ENCODE data around the gene SEMA5B. TPM values are rescaled to one million over a fixed set of nuclear protein-coding genes. Genes with fewer than 3 reads are reported as not detected.
A peak's percentile ranks its signal among the peaks of the same experiment; 100 is the strongest.

Gene SEMA5B
- total and polyA plus RNA-seq, 9 of the 15 experiments (the other 6 are each of a cell fraction or from before 2014, with no cell fraction given): not detected

DNA sequence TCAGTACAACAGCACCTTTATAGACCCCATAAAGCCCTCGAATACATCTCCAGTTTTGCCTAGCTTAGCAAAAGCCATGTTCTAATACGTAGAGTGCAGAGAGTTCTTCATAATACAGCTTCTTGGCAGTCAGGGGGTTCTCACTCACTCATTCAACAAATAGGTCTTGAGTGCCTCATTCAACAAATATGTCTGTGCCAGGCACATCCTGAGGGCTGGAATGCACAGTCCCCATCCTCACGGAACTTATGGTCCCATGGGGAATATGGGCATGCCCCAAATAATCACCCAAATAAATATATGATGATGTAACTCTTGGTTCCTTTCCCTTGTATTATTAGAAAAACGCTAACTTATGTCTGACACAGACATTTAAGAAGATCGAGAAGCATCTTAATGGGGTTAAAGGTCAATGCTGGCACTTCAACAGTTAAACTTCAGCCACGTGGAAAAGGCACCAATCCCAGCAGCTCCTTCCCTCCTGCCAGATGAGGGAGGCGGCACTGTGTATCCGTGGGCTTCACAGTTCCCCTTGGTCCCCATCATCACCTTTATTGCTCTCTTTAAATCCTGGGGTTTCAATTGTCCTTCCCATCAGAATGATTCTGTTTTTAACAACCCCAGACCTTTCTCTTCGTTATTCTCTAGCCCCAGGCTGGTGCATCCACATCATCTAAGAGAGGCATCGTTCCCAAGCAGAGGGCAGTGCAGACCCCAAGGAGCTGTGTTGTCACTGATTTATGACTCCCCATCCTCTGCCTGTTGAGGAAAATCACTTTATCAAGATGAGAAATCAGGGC is 18.9 kb upstream of the SEMA5B start:
- WGBS (ENCODE audit: insufficient coverage, low coverage, missing lambda C conversion rate): 1% methylated on average over 9 of the region's 10 CpGs
- Histone ChIP-seq H3K27ac (ENCODE audit: extremely low read depth, low read depth, low read length) (no peak overlapping the region), H3K27me3 (ENCODE audit: control insufficient read depth in 2 of 2, insufficient read depth in 2 of 2, low read length in 2 of 2) (peaks cover 4 to 28% of the 10 kb centered on the region in 2 experiments; a peak in 4 of 5 replicates), H3K4me1 (replicated peaks in 1 of 2; ENCODE audit: control insufficient read depth in 2 of 2, insufficient read depth in 2 of 2, low read length in 2 of 2) (no peaks in the 10 kb centered on the region; a peak in 1 of 5 replicates), H3K79me2 (ENCODE audit: control insufficient read depth, insufficient read depth, low read length) (no peaks in the 10 kb centered on the region), H2AFZ (ENCODE audit: low read depth, low read length) (no peak overlapping the region), H3K4me3 (no peak overlapping the region), H3K9me3 (replicated peaks; ENCODE audit: control insufficient read depth, insufficient read depth, low read depth, low read length) (no peaks in the 10 kb centered on the region), H3K36me3 (ENCODE audit: control insufficient read depth, insufficient read depth, low read length) (no peaks in the 10 kb centered on the region), H3K9me1 (ENCODE audit: control insufficient read depth, insufficient read depth, low read length) (no peaks in the 10 kb centered on the region), H3K9ac (ENCODE audit: insufficient read depth in 1 of 2, low read depth in 2 of 2, low read length in 2 of 2) (no peak overlapping the region), H3K4me2 (ENCODE audit: insufficient read depth, low read length) (no peak overlapping the region), H4K20me1 (replicated peaks; ENCODE audit: control insufficient read depth, insufficient read depth, low read length) (no peaks in the 10 kb centered on the region)
- BruUV-seq (replicated peaks): no TSS peak
- ChIA-PET CTCF (ENCODE audit: low intra/inter-chr PET ratio) (no interaction called here), POLR2A (no interaction called here)
- in situ Hi-C loops (cut with MboI): no loop called here
- FAIRE-seq (no peak), ATAC-seq (no peak), DNase-seq (ENCODE audit: extremely low read depth in 1 of 4, low spot score in 3 of 4) (no peak)
- TF ChIP-seq NFIX (CRISPR knock-in tag; IDR thresholded peaks at IDR 0.05; ENCODE audit: low read depth) (no peak), MTF1 (CRISPR knock-in tag; IDR thresholded peaks at IDR 0.05; ENCODE audit: borderline replicate concordance) (no peak), NR2C2 (CRISPR knock-in tag; IDR thresholded peaks at IDR 0.05) (no peak), NR2C2 (tag; IDR thresholded peaks at IDR 0.05) (peak; percentile 39; the same call in 1 of the 2 replicates), SUPT5H (IDR thresholded peaks at IDR 0.05) (no peak), NR2C1 (IDR thresholded peaks at IDR 0.05) (peak; percentile 54; the same call in 1 of the 2 replicates), NR2C1 (tag; IDR thresholded peaks at IDR 0.05) (peak; percentile 60), E2F3 (CRISPR knock-in tag; IDR thresholded peaks at IDR 0.05) (no peak), ARHGAP35 (IDR thresholded peaks at IDR 0.05; ENCODE audit: partially characterized antibody) (no peak)
- TF ChIP-seq, protein P1, sequence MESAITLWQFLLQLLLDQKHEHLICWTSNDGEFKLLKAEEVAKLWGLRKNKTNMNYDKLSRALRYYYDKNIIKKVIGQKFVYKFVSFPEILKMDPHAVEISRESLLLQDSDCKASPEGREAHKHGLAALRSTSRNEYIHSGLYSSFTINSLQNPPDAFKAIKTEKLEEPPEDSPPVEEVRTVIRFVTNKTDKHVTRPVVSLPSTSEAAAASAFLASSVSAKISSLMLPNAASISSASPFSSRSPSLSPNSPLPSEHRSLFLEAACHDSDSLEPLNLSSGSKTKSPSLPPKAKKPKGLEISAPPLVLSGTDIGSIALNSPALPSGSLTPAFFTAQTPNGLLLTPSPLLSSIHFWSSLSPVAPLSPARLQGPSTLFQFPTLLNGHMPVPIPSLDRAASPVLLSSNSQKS (CRISPR knock-in tag; IDR thresholded peaks at IDR 0.05): no peak
- intact Hi-C loops (cut with micrococcal nuclease): no loop called here

All from K562 (cell line).